Measurements from ENCODE around the gene CDK9.
A peak's percentile ranks its signal among the peaks of the same experiment; 100 is the strongest.

CDK9 gene

GRCh38 chr9:127818574-127818973 is 32.7 kb downstream of the CDK9 start:
- TF ChIP-seq CTCF (IDR thresholded peaks at IDR 0.05) = no peak
- H3K4me1 Mint-ChIP-seq = peaks cover 19% of the 10 kb centered on the region
- peaks cover 3% of the 10 kb centered on the region for H3K27me3 Mint-ChIP-seq (ENCODE audit: low read depth, poor library complexity)
- H3K9me3 Mint-ChIP-seq = no peaks in the 10 kb centered on the region
- no peak for DNase-seq
- H3K36me3 Mint-ChIP-seq (ENCODE audit: low read depth) = no peaks in the 10 kb centered on the region
- no peak overlapping the region for H3K4me3 Mint-ChIP-seq
- H3K27ac Mint-ChIP-seq = peak overlapping the region; percentile 77

GRCh38 chr9:127822108-127822507 is 36.3 kb downstream of the CDK9 start:
- Mint-ChIP-seq H3K27me3 (ENCODE audit: low read depth, poor library complexity) (peaks cover 9% of the 10 kb centered on the region), H3K9me3 (no peaks in the 10 kb centered on the region), H3K4me1 (peaks cover 37% of the 10 kb centered on the region), H3K36me3 (ENCODE audit: low read depth) (no peaks in the 10 kb centered on the region), H3K4me3 (no peak overlapping the region), H3K27ac (no peak overlapping the region)
- DNase-seq = no peak
- TF ChIP-seq CTCF (IDR thresholded peaks at IDR 0.05) = no peak

- peak; percentile 92 for DNase-seq
- Mint-ChIP-seq H3K36me3 (ENCODE audit: low read depth) (no peaks in the 10 kb centered on the region), H3K27me3 (ENCODE audit: low read depth, poor library complexity) (peaks cover 11% of the 10 kb centered on the region), H3K4me3 (no peak overlapping the region), H3K27ac (no peak overlapping the region), H3K4me1 (peaks cover 51% of the 10 kb centered on the region), H3K9me3 (no peaks in the 10 kb centered on the region)
- peak; percentile 56 for TF ChIP-seq CTCF (IDR thresholded peaks at IDR 0.05)
These were observed 39.7 kb downstream of the CDK9 start for GRCh38 chr9:127825319-127826051.

- H3K4me1 Mint-ChIP-seq = peaks cover 58% of the 10 kb centered on the region
- H3K9me3 Mint-ChIP-seq = no peaks in the 10 kb centered on the region
- H3K4me3 Mint-ChIP-seq = no peak overlapping the region
- H3K36me3 Mint-ChIP-seq (ENCODE audit: low read depth) = no peaks in the 10 kb centered on the region
- no peak overlapping the region for H3K27ac Mint-ChIP-seq
- H3K27me3 Mint-ChIP-seq (ENCODE audit: low read depth, poor library complexity) = peaks cover 11% of the 10 kb centered on the region
- DNase-seq = no peak
- TF ChIP-seq CTCF (IDR thresholded peaks at IDR 0.05) = no peak
These were observed 40.5 kb downstream of the CDK9 start for GRCh38 chr9:127826253-127826913.

GRCh38 chr9:127828262-127829031 is 42.6 kb downstream of the CDK9 start:
- Mint-ChIP-seq H3K27me3 (ENCODE audit: low read depth, poor library complexity) (peaks cover 15% of the 10 kb centered on the region), H3K4me3 (peak overlapping the region; percentile 62), H3K27ac (peak overlapping the region; percentile 58), H3K4me1 (peaks cover 63% of the 10 kb centered on the region), H3K9me3 (no peaks in the 10 kb centered on the region), H3K36me3 (ENCODE audit: low read depth) (no peaks in the 10 kb centered on the region)
- TF ChIP-seq CTCF (IDR thresholded peaks at IDR 0.05) = no peak
- peak; percentile 94 for DNase-seq

All from nephron progenitor cell (in vitro differentiated cells).